SK-N-SH treated with all-trans-retinoic acid at 6 μM for 48 hours (cell line): ENCODE data around the gene CACNA1D.

Experiments
- ESRRG ChIP-seq: fragments of 250-450 bp; sonication (Bioruptor Pico); IDR thresholded peaks from 2 replicates; pipeline ENCODE4 v1.6.1; 2021; ENCODE audit warnings: mild to moderate bottlenecking
- SNAI2 ChIP-seq: fragments of 250-450 bp; sonication (Bioruptor Pico); IDR thresholded peaks from 2 replicates; pipeline ENCODE4 v1.5.0; 2020; ENCODE audit warnings: mild to moderate bottlenecking, moderate library complexity
- TCF4 ChIP-seq: fragments of 250-450 bp; sonication (Bioruptor Pico); IDR thresholded peaks from 2 replicates; pipeline ENCODE4 v1.8.0; 2021; ENCODE audit warnings: mild to moderate bottlenecking, moderate library complexity, borderline replicate concordance
- TOX ChIP-seq: fragments of 250-450 bp; sonication (Bioruptor Pico); IDR thresholded peaks from 2 replicates; pipeline ENCODE4 v1.8.0; 2021; ENCODE audit warnings: mild to moderate bottlenecking, moderate library complexity, borderline replicate concordance
- ZNF70 ChIP-seq: fragments of 450-650 bp; formaldehyde crosslinking; IDR thresholded peaks from 2 replicates; pipeline ENCODE4 v1.5.0; 2020; ENCODE audit warnings: mild to moderate bottlenecking, moderate library complexity

DNA sequence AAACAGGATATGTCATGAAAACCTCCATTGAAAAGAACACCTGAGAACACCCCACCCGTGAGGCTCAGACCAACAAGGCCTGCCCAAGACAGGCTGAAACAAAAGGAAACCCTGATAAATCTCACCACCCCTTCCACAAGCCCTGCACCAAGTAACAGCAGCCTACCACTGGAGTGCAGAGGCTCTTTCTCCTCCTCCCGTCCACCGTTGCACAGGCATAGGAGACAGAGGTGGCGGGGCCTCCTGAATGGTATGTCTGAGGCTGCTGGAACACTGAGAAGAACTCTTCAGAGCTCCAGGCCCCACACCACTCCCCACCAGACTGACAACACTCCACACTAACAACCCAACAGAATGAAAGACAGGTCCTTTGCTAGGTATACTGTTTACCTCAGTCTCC is 330.4 kb downstream of the CACNA1D start:
- TF ChIP-seq TOX (no peak), SNAI2 (no peak), ESRRG (CRISPR knock-in tag) (no peak), TCF4 (CRISPR knock-in tag) (no peak), ZNF70 (CRISPR knock-in tag) (no peak)
